A673 (cell line): ENCODE results near the gene CCDC92. TPM values are rescaled to one million over a fixed set of nuclear protein-coding genes. Genes with fewer than 3 reads are reported as not detected.

ENCODE experiments used
- BruUV-seq: library from RNA; stranded (reverse); fragments of 400-500 nt; replicated peaks from 2 replicates; lab custom pipeline; 2021; lab: Mats Ljungman, UMichigan
- CTCF ChIA-PET: fragments of 300-600 bp; sonication (Branson Sonifier 250); formaldehyde crosslinking; loops from one replicate; lab custom pipeline; 2022; ENCODE audit warnings: antibody characterized with exemption; lab: Charles Lee
- POLR2A ChIA-PET: fragments of 300-600 bp; sonication (Branson Sonifier 250); formaldehyde crosslinking; loops from one replicate; lab custom pipeline; 2022; ENCODE audit warnings: antibody characterized with exemption; ENCODE audit not compliant: low non-redundant PET; lab: Charles Lee
- DNase-seq: peaks from one replicate; pipeline ENCODE4 v3.0.0-alpha.2; 2015; ENCODE audit warnings: low spot score
- H3K27ac ChIP-seq: fragments of 200-600 bp; sonication (generic); 2 replicates; pipeline ENCODE4 v1.5.1; 2016; ENCODE audit warnings: mixed run types, low read depth, mild to moderate bottlenecking, mixed read lengths, antibody characterized with exemption, low read length; ENCODE audit not compliant: poor library complexity, severe bottlenecking
- H3K27me3 ChIP-seq: fragments of 200-600 bp; sonication (generic); replicated peaks from 2 replicates; pipeline ENCODE4 v1.6.1; 2017; ENCODE audit warnings: mixed run types, low read depth, mild to moderate bottlenecking, mixed read lengths, antibody characterized with exemption, low read length; ENCODE audit not compliant: insufficient read depth, poor library complexity
- H3K36me3 ChIP-seq: fragments of 200-600 bp; sonication (generic); 2 replicates; pipeline ENCODE4 v1.6.1; 2016; ENCODE audit warnings: mixed run types, mild to moderate bottlenecking, mixed read lengths, antibody characterized with exemption, low read length; ENCODE audit not compliant: insufficient read depth, poor library complexity, severe bottlenecking
- H3K4me1 ChIP-seq: fragments of 200-600 bp; sonication (generic); 2 replicates; pipeline ENCODE4 v1.6.1; 2017; ENCODE audit warnings: mixed run types, mild to moderate bottlenecking, mixed read lengths, antibody characterized with exemption, low read length; ENCODE audit not compliant: insufficient read depth, poor library complexity, severe bottlenecking
- H3K4me3 ChIP-seq: fragments of 200-600 bp; sonication (generic); 2 replicates; pipeline ENCODE4 v1.5.1; 2016; ENCODE audit warnings: low read depth, mixed run types, mild to moderate bottlenecking, mixed read lengths, low read length; ENCODE audit not compliant: poor library complexity, severe bottlenecking
- H3K9me3 ChIP-seq: fragments of 200-600 bp; sonication (generic); 2 replicates; pipeline ENCODE4 v1.6.1; 2016; ENCODE audit warnings: mixed run types, low read depth, mild to moderate bottlenecking, mixed read lengths, antibody characterized with exemption, low read length; ENCODE audit not compliant: poor library complexity, severe bottlenecking
- EZH2 ChIP-seq: fragments of 200-600 bp; sonication (generic); IDR thresholded peaks from 2 replicates; pipeline ENCODE4 v1.6.1; 2017; ENCODE audit warnings: borderline replicate concordance, low read depth, mild to moderate bottlenecking, mixed read lengths, antibody characterized with exemption, low read length; ENCODE audit not compliant: poor library complexity, severe bottlenecking
- intact Hi-C: fragments of 100-400 bp; cut with micrococcal nuclease; formaldehyde crosslinking; loops from one replicate; pipeline ENCODE4 v1.10.0; 2022; ENCODE audit not compliant: unreplicated experiment
- total RNA-seq: library from RNA; stranded (reverse); gene quantifications from 2 replicates; pipeline ENCODE4 v1.2.3, GENCODE V29; 2021
- TF ChIP-seq, protein P1 (sequence below): fragments of 300-800, 200-600 bp; sonication (generic); conservative IDR thresholded peaks from 2 replicates; pipeline ENCODE4 v1.5.1; 2017; ENCODE audit warnings: low read depth, mild to moderate bottlenecking, antibody characterized with exemption, low read length, moderate library complexity, mixed read lengths

CCDC92 gene
- total RNA-seq, 1 experiment from 2014 or later: 28.7 TPM

DNA sequence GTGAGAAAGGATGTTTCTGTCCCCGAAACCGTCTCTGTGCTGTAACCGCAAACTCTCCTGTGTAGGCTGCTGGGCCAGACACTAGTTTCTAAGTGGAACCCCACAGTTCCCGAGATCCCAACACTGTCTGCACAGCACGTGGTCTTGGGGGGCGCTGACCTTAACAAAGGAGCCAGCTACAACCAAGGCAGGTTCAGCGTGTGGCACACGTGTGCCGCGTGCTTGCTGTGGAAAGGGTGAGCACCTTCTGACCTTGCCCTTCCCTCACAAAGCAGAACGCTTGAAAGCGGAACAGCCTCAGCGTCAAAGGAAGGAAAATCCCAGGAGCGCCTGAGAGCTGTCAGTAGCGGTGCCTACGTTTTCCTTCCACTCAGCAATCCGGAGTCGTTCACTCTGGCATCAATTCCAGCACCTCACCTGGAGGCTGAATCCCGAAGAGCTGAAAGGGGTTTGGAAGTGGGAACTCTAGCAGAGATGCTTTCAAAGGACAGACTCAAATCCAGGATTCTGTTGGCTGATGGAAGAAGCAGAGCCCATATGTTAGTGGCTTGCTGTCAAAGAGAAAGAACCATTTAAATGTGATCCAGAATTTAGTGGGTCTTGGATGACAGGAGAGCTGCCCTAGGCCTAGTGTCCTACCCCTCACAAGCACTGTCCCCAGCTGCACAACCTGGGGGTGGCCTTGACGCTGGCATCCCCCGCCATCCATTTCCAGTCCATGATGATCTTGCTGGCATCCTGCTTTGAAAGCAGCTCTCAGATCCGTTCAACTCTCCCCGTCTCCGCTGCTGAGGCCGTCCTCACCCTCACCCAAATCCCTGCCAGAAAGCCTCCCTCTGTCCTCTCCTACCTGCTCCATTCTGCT lies 27.1 kb downstream of the CCDC92 start:
- no peak for TF ChIP-seq EZH2
- TF ChIP-seq, protein P1, sequence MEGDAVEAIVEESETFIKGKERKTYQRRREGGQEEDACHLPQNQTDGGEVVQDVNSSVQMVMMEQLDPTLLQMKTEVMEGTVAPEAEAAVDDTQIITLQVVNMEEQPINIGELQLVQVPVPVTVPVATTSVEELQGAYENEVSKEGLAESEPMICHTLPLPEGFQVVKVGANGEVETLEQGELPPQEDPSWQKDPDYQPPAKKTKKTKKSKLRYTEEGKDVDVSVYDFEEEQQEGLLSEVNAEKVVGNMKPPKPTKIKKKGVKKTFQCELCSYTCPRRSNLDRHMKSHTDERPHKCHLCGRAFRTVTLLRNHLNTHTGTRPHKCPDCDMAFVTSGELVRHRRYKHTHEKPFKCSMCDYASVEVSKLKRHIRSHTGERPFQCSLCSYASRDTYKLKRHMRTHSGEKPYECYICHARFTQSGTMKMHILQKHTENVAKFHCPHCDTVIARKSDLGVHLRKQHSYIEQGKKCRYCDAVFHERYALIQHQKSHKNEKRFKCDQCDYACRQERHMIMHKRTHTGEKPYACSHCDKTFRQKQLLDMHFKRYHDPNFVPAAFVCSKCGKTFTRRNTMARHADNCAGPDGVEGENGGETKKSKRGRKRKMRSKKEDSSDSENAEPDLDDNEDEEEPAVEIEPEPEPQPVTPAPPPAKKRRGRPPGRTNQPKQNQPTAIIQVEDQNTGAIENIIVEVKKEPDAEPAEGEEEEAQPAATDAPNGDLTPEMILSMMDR: no peak
- Histone ChIP-seq H3K27me3 (no peaks in the 10 kb centered on the region), H3K36me3 (no peaks in the 10 kb centered on the region), H3K4me1 (no peaks in the 10 kb centered on the region), H3K27ac (no peak overlapping the region), H3K9me3 (no peaks in the 10 kb centered on the region), H3K4me3 (no peak overlapping the region)
- ChIA-PET CTCF (no interaction called here), POLR2A (no interaction called here)
- intact Hi-C loops: no loop called here
- BruUV-seq: no TSS peak
- no peak for DNase-seq

DNA sequence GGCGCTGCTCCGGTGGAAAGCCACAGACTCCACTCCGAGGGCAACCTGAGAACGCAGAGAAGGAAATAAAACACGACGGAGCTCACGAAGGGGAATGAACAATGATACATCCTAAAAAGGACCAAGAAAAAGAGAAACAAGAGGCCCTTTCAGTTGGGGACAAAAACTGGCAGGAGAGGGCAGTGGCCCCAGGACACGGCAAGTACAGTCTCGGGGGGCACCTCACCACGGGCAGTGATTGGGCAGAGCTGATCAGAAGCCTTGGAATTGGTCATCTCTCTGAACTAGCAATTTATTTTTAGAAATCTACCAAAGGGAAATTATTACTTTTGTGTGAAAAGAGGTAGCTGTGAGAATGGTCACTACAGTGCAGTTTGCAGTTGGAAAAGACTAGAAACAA lies 27.9 kb downstream of the CCDC92 start:
- Histone ChIP-seq H3K4me3 (no peak overlapping the region), H3K27ac (no peak overlapping the region), H3K27me3 (no peaks in the 10 kb centered on the region), H3K4me1 (no peaks in the 10 kb centered on the region), H3K9me3 (no peaks in the 10 kb centered on the region), H3K36me3 (no peaks in the 10 kb centered on the region)
- TF ChIP-seq EZH2: no peak
- TF ChIP-seq, protein P1: no peak
- intact Hi-C loops: no loop called here
- DNase-seq: no peak
- POLR2A ChIA-PET: no interaction called here
- CTCF ChIA-PET: no interaction called here
- no TSS peak for BruUV-seq

DNA sequence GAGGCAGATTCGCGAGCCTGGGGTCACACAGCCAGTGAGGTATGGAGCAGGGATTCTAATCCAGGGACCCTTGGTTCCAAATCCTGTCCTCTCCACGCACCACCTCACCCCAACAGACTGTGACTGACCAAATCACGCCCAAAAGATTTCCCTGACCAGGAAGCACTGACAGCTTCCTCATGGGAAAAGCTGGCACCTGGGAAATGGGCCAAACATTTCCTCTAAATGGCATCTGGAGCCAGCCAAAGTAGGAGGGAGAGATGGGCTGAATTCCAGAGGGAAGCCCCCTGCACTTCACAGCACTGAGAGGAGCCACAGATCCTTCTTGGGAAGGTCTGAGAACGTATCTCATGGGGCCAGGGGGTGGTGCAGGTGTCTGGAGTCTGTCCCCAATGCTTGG lies 28.8 kb downstream of the CCDC92 start:
- intact Hi-C loops: no loop called here
- no peak for DNase-seq
- Histone ChIP-seq H3K9me3 (no peaks in the 10 kb centered on the region), H3K4me3 (no peak overlapping the region), H3K4me1 (no peaks in the 10 kb centered on the region), H3K27me3 (no peaks in the 10 kb centered on the region), H3K36me3 (no peaks in the 10 kb centered on the region), H3K27ac (no peak overlapping the region)
- TF ChIP-seq EZH2: no peak
- TF ChIP-seq, protein P1: no peak
- POLR2A ChIA-PET: no interaction called here
- BruUV-seq: no TSS peak
- CTCF ChIA-PET: no interaction called here
